Kidney (tissue), 14 donors: ENCODE results near the gene DTNBP1. TPM values are rescaled to one million over a fixed set of nuclear protein-coding genes. Genes with fewer than 3 reads are reported as not detected.

Experiments used
- DNase-seq, 5 donors: peaks; one replicate each; pipeline ENCODE4 v3.0.0-alpha.2; 2013 to 2020
- FAIRE-seq: peaks from 2 replicates; lab custom pipeline; 2012; peaks lifted over from hg19 to GRCh38; lab: Jason Lieb, UNC
- H3K27ac ChIP-seq, 2 donors: one replicate each; pipeline ENCODE4 v1.7.0; 2013; ENCODE audit warnings: low read depth in 2 of 2, low read length in 2 of 2, inconsistent platforms in 1 of 2
- H3K27me3 ChIP-seq: one replicate; pipeline ENCODE4 v1.7.1; 2013; ENCODE audit warnings: low read length, inconsistent platforms; ENCODE audit not compliant: control insufficient read depth, insufficient read depth
- H3K36me3 ChIP-seq, 3 donors: one replicate each; pipeline versions ENCODE4 v1.7.0 to v1.7.1; 2013; ENCODE audit warnings: low read length in 3 of 3, control low read depth in 1 of 3, inconsistent platforms in 1 of 3; ENCODE audit not compliant: insufficient read depth in 3 of 3, control insufficient read depth in 2 of 3
- H3K4me1 ChIP-seq, 3 donors: one replicate each; pipeline versions ENCODE4 v1.7.0 to v1.7.1; 2013; ENCODE audit warnings: low read length in 3 of 3, inconsistent platforms in 1 of 3, low read depth in 1 of 3; ENCODE audit not compliant: control insufficient read depth in 2 of 3, insufficient read depth in 2 of 3
- H3K4me3 ChIP-seq, 3 donors: one replicate each; pipeline versions ENCODE4 v1.7.0 to v1.8.1; 2013; ENCODE audit warnings: low read length in 3 of 3, control low read depth in 1 of 3, inconsistent platforms in 1 of 3
- H3K9ac ChIP-seq, 3 donors: one replicate each; pipeline versions ENCODE4 v1.7.0 to v1.7.1; 2013; ENCODE audit warnings: low read length in 3 of 3, control low read depth in 1 of 3, inconsistent platforms in 1 of 3
- H3K9me3 ChIP-seq, 3 donors: one replicate each; pipeline versions ENCODE4 v1.7.0 to v1.7.1; 2013; ENCODE audit warnings: low read length in 3 of 3, control low read depth in 1 of 3, inconsistent platforms in 1 of 3; ENCODE audit not compliant: control insufficient read depth in 2 of 3, insufficient read depth in 1 of 3
- CTCF ChIP-seq: IDR thresholded peaks from 3 replicates; pipeline ENCODE4 v1.5.1; 2012; ENCODE audit warnings: mild to moderate bottlenecking, moderate library complexity, borderline replicate concordance; ENCODE audit not compliant: insufficient read depth; ENCODE audit errors: extremely low read depth
- intact Hi-C: fragments of 100-400 bp; cut with DNase I; formaldehyde crosslinking; loops from one replicate; pipeline ENCODE4 v1.11.1; 2022
- polyA plus RNA-seq: library from polyadenylated mRNA; stranded (reverse); fragments of 350-450 nt; fragmentation: Illumina TruSeq; extraction: RNeasy Lipid Tissue Mini Kit (QIAGEN cat#74804); gene quantifications from one replicate; pipeline ENCODE4 v1.2.3, GENCODE V29; 2014; ENCODE audit warnings: low read depth, low replicate concordance; ENCODE audit not compliant: insufficient read depth
- total RNA-seq: library from RNA; stranded (reverse); fragmentation: NEBNext Ultra II Directional; extraction: Animal tissue kit (Norgen Biotek cat#: 25700); gene quantifications from one replicate; pipeline ENCODE4 v1.2.1, GENCODE V29; 2021
- donor health status: control.
- donor health status: control.
- donor health status: control.
- donor health status: control.
- donor health status: control.
- donor health status: DM: yes; HTN: yes; CAD: no.
- donor health status: Normal renal cell carcinoma (clear cell type).

The DTNBP1 gene
- total and polyA plus RNA-seq, 2 donors from 2014 or later, result 25.2 to 36.2 TPM

DNA sequence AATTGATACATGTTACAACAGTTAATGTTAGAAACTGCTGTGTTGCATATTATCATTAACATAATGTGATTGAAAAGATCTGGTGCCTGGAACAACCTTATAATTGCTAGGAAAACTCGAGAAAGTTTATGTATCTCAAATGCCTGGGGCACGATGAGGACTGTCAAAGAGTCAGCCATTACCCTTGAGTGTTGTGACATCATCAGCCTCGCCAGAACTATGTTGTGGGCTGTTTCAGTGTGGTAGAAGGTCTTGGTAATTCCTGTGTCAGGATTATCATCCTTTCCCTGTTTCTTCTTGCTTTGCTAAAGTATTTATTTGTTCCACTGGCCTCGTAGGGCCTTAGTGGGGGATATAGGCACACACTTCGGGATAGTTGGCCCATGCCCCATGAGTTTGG, 185.1 kb downstream of the DTNBP1 start:
- H3K9me3 ChIP-seq, result no peaks in the 10 kb centered on the region
- FAIRE-seq (no peak), DNase-seq (no peak)
- peaks cover 0 to 2% (median 0%) of the 10 kb centered on the region in 3 donors for H3K36me3 ChIP-seq
- H3K27ac ChIP-seq, result peak overlapping the region in 1 of 2 donors; percentile 29
- TF ChIP-seq CTCF, result no peak
- intact Hi-C loops, result no loop called here
- no peaks in the 10 kb centered on the region for H3K27me3 ChIP-seq
- no peak overlapping the region for H3K4me3 ChIP-seq
- H3K9ac ChIP-seq, result no peak overlapping the region
- H3K4me1 ChIP-seq, result peaks cover 14 to 18% (median 16%) of the 10 kb centered on the region in 3 donors

DNA sequence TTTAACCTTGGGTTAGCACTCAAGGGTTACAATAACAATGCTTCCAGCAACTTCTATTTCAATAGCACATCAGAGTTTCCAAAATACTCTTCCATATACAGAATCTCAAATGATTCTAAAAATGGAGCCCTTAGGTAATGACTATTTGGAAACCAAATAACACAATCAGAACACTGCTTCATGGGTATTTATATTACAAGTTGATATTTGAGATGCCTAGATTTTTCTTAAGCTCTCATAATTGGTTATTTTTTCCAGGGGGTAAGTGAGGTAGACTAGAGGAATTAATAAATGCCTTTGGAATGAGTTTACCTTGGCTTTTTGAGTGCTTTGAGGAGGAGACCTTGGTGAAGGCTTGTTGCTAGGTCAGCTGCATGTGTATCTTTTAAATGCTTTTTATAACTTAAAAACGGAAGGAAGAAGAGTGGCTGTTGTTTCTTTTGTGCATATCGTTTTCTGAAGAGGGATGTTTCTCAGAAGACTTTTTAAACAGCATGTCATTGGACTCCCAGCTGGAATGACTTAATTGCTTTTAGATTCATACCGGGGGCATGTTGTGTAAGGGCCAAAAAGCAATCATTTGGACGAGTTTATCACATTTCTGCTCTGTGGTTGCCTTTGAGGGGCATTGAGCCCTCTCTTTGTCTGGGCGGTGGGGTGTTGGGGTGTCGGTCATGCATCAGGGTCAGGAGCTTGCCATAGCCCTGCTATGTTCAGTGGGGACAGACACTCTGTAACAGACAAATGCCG, 186.0 kb downstream of the DTNBP1 start:
- H3K9ac ChIP-seq, result no peak overlapping the region
- H3K4me3 ChIP-seq, result no peak overlapping the region
- peaks cover 0 to 2% (median 0%) of the 10 kb centered on the region in 3 donors for H3K36me3 ChIP-seq
- H3K27ac ChIP-seq, result peak overlapping the region in 1 of 2 donors; percentile 68
- FAIRE-seq, result no peak
- H3K9me3 ChIP-seq, result no peaks in the 10 kb centered on the region
- no peak for DNase-seq
- no peaks in the 10 kb centered on the region for H3K27me3 ChIP-seq
- TF ChIP-seq CTCF, result no peak
- peaks cover 14 to 16% (median 15%) of the 10 kb centered on the region in 3 donors for H3K4me1 ChIP-seq
- intact Hi-C loops, result no loop called here

DNA sequence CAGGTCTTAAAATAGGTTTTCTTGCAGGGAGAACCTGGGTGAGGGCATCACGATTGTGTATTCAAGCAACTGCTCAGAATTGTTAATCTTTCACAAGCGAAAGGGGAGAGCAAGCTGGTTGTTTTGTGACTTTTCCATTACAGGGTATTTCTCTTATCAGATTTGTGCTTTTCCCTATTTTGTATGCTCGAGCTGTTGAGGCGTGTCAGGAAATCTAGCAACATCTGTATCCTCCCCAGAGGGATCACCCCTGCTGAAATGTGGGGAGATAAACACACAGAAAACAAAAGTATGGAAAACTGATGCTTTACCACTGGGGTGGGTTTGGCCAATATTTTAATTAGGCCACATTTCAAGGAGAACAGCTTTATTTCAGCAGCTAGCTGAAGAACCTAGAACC, 187.0 kb downstream of the DTNBP1 start:
- no peaks in the 10 kb centered on the region for H3K27me3 ChIP-seq
- H3K9ac ChIP-seq, result no peak overlapping the region
- no peak overlapping the region for H3K4me3 ChIP-seq
- no peaks in the 10 kb centered on the region for H3K9me3 ChIP-seq
- TF ChIP-seq CTCF, result no peak
- no peak for FAIRE-seq
- peak overlapping the region; percentile 40 to 44 for H3K27ac ChIP-seq
- peaks cover 0 to 5% (median 2%) of the 10 kb centered on the region in 3 donors for H3K36me3 ChIP-seq
- no peak for DNase-seq
- H3K4me1 ChIP-seq, result peaks cover 14 to 16% (median 14%) of the 10 kb centered on the region in 3 donors
- intact Hi-C loops, result no loop called here
